ENCODE results near the gene OXT.
A peak's percentile ranks its signal among the peaks of the same experiment; 100 is the strongest.
"Not testable (repeated sequence)": the region's sequence is repeated elsewhere in the genome, so short reads cannot be mapped to it uniquely, and the experiment has no call there.

The OXT gene

GRCh38 chr20:3071610-3072529, at the start of gene OXT:
TSS of gene OXT (plus strand) at chr20:3071620. CDS start at chr20:3071656, 36 bp downstream.
- no peak for DNase-seq (ENCODE audit: low read depth in 2 of 3, low spot score in 2 of 3)

GRCh38 chr20:3021777-3022176, 49.6 kb upstream of the OXT start:
- no peak for DNase-seq (ENCODE audit: low read depth in 2 of 3, low spot score in 2 of 3)

- not testable (repeated sequence) for DNase-seq (ENCODE audit: low read depth in 2 of 3, low spot score in 2 of 3)
Observed at GRCh38 chr20:3022559-3023490, 48.6 kb upstream of the OXT start.

DNA sequence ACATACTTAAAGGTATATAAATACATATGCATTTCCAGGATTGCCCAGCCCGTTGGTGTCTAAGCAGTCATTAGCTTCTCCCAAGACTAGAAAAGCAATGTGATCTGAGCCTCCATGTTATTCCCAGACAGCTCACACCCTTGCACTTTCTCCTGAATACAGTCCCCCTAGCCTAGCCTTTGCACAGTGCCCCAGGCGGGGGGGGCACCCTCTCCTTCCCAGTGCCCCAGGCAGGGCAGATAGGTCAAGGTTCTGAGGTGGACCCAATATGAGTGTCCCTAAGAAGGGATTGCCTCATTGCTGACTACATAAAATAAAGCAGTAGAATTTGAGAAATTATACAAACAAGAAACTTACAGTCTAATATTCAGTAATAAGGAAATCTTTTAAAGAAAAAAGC, 43.4 kb upstream of the OXT start:
- no peak for DNase-seq (ENCODE audit: low read depth in 2 of 3, low spot score in 2 of 3)

DNA sequence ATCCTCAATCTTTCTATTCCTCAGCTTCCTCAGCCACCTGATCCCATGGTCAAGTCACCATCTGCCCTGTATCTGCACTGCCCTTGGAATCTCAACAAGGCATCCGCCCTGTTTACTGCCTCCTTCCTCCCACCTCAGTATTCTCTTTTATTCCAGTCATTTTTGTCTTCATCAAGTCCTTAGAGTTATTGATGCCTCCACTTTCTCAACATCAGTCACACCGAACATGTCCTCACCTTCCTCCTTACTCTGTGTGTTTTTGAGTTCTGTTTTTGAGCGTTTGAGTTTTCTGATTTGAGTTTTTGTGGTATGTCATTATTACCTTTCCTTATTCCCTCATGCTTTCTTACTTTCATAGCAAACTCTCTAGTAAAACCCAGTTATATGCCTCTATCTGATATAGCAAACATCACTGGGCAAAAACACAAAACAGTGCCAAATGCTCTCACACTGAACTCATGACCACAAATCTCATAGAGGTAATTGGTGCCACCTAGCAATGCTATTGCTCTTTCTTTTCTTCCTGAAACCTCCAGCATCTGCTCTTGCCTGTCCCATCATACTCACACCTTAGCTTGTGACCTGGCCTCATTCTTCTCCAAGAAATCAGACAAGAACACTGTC, 39.8 kb upstream of the OXT start:
- no peak for DNase-seq (ENCODE audit: low read depth in 2 of 3, low spot score in 2 of 3)

- no peak for DNase-seq (ENCODE audit: low read depth in 2 of 3, low spot score in 2 of 3)
Observed at GRCh38 chr20:3032624-3033023, 38.8 kb upstream of the OXT start.

DNA sequence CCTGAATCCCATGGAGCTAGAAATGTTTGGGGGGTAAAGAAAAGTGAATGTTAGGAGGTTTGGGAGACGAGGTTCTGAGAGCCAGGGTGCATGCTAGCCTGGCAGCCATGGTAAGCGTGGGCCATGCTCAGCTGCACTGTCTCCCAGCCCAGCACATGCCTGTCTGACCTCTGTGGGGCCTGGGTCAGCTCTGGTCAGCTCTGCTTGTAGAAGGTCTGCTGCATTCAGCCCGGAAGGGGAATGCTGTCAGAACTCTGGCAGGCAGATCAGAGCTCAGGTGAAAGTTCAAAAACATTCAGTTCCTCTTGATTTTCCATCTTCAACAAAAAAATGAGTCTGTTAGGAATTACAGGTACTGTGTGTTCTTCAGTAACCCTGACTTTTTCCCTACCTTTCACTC, 33.8 kb upstream of the OXT start:
- no peak for DNase-seq (ENCODE audit: low read depth in 2 of 3, low spot score in 2 of 3)

DNA sequence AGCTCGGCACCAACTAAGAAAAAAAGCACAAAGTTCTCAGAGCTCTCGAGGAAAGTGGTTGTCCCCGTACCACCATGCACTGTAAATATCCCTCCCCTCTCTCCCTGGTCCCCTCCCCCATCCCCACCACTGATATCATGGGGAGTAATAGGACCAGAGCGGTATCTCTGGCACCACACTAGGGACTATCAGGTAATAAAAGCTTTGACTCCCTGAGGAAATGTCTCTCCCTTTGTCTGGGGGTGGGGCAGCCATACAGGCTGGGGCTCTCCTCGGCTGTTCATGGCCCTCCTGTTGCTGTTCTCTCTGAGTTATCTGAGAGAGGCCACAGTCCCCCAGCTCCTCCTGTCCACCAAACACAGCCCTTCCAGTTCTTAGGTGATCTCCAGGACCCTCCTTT, 33.0 kb upstream of the OXT start:
- no peak for DNase-seq (ENCODE audit: low read depth in 2 of 3, low spot score in 2 of 3)

DNA sequence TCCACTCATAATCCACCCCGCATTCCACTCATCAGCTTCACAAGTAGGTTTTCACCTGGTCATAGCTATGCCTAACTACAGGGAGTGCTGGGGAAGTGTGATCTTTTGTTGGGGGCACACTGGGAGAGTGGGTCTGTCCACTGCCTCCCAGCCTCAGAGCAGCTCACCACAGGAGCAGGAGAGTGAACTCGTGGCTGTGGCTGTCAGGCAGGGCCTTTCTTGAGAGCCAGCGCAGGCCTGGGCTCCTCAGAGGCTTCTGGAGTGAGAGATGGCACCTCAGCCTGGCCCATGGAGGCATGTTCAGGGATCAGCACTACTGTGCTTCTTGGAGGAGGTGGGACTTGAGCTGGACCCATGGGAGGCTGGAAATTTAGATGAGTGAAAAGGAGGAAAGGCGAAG, 32.0 kb upstream of the OXT start:
- no peak for DNase-seq (ENCODE audit: low read depth in 2 of 3, low spot score in 2 of 3)

- no peak for DNase-seq (ENCODE audit: low read depth in 2 of 3, low spot score in 2 of 3)
Observed at GRCh38 chr20:3040086-3040485, 31.3 kb upstream of the OXT start.

- no peak for DNase-seq (ENCODE audit: low read depth in 2 of 3, low spot score in 2 of 3)
Observed at GRCh38 chr20:3041854-3042409, 29.5 kb upstream of the OXT start.

DNA sequence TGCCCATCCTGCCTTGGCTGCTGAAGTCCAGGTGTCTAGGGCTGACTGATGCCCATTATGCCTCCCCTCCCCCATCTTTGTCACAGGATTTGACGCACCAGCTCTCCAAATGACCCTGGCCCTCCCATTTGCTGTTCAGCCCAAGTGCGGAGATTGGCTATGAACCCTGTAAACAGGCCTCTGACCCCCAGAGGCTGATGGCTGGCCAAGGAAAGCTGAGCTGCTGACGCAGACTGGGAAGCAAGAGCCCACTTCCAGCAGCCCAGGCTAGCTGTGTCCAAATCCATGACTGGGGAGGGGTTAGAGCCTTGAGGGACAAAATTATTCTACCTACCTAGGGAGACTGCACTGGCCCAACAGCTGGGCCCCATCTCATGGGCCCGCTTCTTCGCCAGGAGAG, 28.8 kb upstream of the OXT start:
- no peak for DNase-seq (ENCODE audit: low read depth in 2 of 3, low spot score in 2 of 3)

GRCh38 chr20:3043322-3043721, 28.1 kb upstream of the OXT start, which contains the start of gene GNRH2:
TSS of gene GNRH2 (plus strand) at chr20:3043622. CDS start at chr20:3044415, 793 bp downstream.
- no peak for DNase-seq (ENCODE audit: low read depth in 2 of 3, low spot score in 2 of 3)

DNA sequence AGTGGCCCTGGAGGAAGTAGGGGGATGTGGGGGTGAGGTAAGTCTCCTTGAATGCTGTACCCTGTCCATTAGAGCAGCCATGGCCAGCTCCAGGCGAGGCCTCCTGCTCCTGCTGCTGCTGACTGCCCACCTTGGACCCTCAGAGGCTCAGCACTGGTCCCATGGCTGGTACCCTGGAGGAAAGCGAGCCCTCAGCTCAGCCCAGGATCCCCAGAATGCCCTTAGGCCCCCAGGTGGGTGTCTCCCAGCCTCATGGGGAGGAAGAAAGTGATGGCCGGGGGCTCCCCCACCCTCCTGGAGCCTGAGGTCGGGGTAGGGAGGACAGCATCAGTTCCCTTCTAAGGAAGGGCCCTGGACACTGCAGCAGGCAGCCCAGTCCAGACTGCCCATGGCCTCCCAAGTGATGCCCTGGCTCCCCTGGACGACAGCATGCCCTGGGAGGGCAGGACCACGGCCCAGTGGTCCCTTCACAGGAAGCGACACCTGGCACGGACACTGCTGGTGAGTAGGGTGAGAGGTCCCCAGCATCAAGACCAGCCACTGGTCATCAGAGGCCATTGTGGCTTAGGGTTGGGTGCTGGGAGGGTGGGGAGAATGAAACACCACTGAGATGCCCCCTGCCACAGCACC, 27.0 kb upstream of the OXT start:
- DNase-seq (ENCODE audit: low read depth in 2 of 3, low spot score in 2 of 3), result no peak

DNA sequence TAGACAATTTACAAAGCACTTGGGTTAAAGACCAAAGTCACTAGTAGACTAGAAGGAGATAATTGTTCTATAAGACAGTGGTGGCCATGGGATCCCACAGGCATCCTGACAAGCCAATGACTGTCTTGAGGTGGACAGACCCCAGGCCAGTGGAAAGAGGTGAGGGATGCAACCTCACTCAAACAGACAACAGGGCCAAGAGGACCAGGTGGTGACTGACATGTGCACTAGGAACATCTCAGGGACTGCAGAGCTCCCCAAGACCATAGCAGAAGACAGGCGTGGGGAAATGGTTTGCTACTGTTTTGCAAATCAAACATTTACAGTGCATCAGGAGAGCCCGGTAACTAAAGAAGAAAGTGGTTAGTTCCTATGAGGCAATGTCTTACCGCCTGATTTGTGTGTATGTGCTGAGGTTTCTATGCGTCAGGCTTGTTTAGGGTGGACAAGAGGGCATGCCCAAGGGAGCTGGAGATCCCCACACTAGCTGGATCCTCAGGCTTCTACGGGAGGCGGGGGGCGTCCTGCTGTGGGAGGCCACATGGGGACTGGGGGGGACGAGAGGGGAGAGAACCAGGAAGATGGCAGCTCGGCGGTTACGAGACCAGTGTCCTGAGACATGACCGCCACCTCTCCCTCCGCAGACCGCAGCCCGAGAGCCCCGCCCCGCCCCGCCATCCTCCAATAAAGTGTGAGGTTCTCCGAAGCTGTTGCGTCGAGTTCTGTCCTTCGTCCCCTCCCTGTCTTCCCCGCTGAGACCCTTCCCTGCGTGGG, 26.2 kb upstream of the OXT start:
- peak in 1 of 3 experiments; percentile 62 for DNase-seq (ENCODE audit: low read depth in 2 of 3, low spot score in 2 of 3)

GRCh38 chr20:3045816-3046676, 25.4 kb upstream of the OXT start, which contains the start of gene MRPS26:
TSS of gene MRPS26 (plus strand) at chr20:3046052. CDS start at chr20:3046069, 17 bp downstream.
- peak; percentile 70 to 76 (median 71) for DNase-seq (ENCODE audit: low read depth in 2 of 3, low spot score in 2 of 3)

GRCh38 chr20:3046677-3047462, 24.6 kb upstream of the OXT start:
- DNase-seq (ENCODE audit: low read depth in 2 of 3, low spot score in 2 of 3), result no peak

All from activated CD8-positive, alpha-beta memory T cell treated with anti-CD3 and anti-CD28 coated beads for 48 hours (primary cell).